ENCODE results near the gene RPS5.

RPS5 gene

DNA sequence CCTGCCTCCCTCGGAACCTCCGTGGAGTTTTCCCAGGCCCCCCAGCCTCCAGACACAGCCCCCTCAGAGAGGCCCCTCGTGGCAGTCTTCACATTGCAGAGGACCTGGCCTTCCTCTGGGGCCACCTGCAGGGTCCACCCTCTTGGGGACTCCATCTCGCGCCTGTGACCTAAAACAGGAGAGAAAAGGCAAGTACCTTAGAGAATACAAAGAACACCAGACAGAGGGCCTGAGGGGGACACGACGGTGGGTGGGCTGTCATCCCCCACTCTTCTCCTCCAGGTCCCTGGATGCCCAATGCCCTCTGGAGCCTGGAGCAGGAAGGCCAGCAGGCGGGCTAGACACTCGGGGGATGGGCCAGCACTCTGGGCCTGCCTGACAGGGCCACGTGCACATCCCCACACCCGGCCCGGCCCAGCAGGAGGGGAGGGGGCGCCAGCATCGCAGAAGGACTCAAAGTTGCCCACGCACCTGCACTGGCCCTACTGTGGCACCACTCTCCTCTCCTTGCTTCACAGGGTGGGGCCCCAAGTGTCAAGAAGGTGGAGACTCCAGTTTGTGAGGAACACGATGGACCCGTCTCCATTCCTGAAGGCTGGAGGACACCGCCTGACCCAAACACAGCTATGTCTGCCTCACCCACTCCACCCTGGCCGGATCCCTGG, 29.5 kb upstream of the RPS5 start:
- H3K9me3 ChIP-seq (ENCODE audit: control insufficient read depth in 1 of 2, low read length in 2 of 2), result no peaks in the 10 kb centered on the region
- H3K4me1 ChIP-seq (ENCODE audit: control insufficient read depth in 1 of 2, insufficient read depth in 2 of 2, low read length in 2 of 2), result peaks cover 4 to 17% of the 10 kb centered on the region in 2 donors
- H3K36me3 ChIP-seq (ENCODE audit: control insufficient read depth in 1 of 2, insufficient read depth in 2 of 2, low read length in 2 of 2), result no peaks in the 10 kb centered on the region
- no peak overlapping the region for H3K4me3 ChIP-seq (ENCODE audit: low read depth in 1 of 2, low read length in 2 of 2)
- H3K27ac ChIP-seq (ENCODE audit: low read depth, low read length), result no peak overlapping the region
- no peak overlapping the region for H3K9ac ChIP-seq (ENCODE audit: low read depth in 1 of 2, low read length in 2 of 2)
- no peaks in the 10 kb centered on the region for H3K27me3 ChIP-seq (ENCODE audit: control insufficient read depth in 1 of 2, insufficient read depth in 2 of 2, low read length in 2 of 2)

DNA sequence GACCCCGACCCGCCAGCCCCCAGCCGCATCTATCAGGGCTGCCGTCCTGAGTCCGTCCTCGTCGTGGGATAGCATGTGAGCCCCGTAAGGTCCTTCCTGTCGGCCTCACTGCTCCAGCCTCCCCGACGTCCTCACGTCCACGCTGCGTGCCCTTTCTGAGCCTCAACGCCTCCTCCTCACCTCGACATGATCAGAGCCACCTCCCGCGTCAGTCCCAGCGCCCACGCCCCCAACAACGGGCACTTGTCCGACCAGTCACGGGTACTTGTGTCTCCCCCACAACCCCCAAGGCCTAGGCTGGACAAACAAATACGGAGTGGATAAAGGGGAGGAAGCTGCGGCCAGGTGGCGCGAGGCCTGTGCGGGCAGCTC, 25.2 kb upstream of the RPS5 start:
- Histone ChIP-seq H3K27me3 (ENCODE audit: control insufficient read depth in 1 of 2, insufficient read depth in 2 of 2, low read length in 2 of 2) (no peaks in the 10 kb centered on the region), H3K36me3 (ENCODE audit: control insufficient read depth in 1 of 2, insufficient read depth in 2 of 2, low read length in 2 of 2) (no peaks in the 10 kb centered on the region), H3K9me3 (ENCODE audit: control insufficient read depth in 1 of 2, low read length in 2 of 2) (no peaks in the 10 kb centered on the region), H3K9ac (ENCODE audit: low read depth in 1 of 2, low read length in 2 of 2) (peak overlapping the region; percentile 75 to 78), H3K4me3 (ENCODE audit: low read depth in 1 of 2, low read length in 2 of 2) (peak overlapping the region; percentile 94), H3K27ac (ENCODE audit: low read depth, low read length) (peak overlapping the region; percentile 92), H3K4me1 (ENCODE audit: control insufficient read depth in 1 of 2, insufficient read depth in 2 of 2, low read length in 2 of 2) (peaks cover 4 to 10% of the 10 kb centered on the region in 2 donors)

DNA sequence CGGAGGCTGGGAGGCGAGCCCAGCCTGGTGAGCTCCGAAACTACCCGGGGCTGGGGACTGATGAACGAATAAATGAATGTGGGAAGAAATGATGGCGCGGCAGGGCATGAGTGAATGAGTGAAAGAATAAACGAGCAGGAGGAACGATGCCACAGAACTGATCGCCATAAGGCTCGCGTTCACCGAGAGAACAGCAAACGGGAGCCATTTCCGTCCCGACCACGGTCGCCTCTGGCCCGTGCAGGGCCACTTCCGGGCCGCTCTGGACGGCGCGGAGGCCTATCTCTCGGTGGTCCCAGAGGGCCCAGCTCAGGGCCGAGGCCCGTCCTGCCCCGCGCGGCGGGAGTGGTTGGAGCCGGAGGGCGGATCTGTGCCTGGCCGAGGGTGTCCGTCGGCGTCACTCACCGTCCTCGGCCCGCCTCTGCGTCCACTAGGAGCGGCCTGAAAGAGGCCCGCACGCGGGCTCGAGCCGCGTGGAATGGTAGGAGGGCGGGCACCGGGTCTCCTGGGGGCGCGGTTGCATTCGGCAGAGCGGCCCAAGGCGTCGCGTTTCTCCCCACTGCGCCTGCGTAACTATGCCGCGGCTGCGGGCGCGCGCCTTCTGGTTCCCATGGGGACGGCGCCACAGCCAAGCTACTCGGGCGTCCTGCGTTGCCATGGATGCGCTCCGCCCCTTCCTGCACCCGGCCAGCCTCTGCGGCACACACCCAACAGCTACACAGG, 24.6 kb upstream of the RPS5 start, which contains the start of gene ZNF497:
ZNF497 (minus strand) TSS at position 480 of the 723 bp plus-strand sequence. CDS start 5,116 bp downstream, outside the sequence.
- H3K27ac ChIP-seq (ENCODE audit: low read depth, low read length), result peak within 1 kb of the TSS; percentile 92
- peaks cover 4 to 7% of the 10 kb centered on the region in 2 donors for H3K4me1 ChIP-seq (ENCODE audit: control insufficient read depth in 1 of 2, insufficient read depth in 2 of 2, low read length in 2 of 2)

DNA sequence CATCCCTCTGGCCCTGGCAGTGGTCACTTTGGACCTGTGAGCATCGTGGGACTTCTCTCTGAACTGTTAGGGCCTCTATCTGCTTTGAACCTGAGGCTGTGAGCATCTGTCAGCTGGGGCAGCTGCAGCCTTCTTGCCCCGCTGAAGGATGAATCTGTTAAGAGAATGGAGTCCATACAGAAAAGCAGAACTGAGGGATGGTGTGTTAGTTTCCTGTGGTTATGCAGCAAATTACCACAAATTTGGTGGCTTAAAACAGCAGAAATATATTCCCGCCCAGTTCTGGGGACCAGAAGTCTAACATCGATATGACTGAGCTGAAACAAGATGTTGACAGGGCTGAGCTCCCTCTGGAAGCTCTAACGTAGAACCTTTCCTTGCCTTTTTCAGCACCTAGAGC, 22.9 kb upstream of the RPS5 start:
- no peak overlapping the region for H3K27ac ChIP-seq (ENCODE audit: low read depth, low read length)
- H3K27me3 ChIP-seq (ENCODE audit: control insufficient read depth in 1 of 2, insufficient read depth in 2 of 2, low read length in 2 of 2), result no peaks in the 10 kb centered on the region
- H3K9ac ChIP-seq (ENCODE audit: low read depth in 1 of 2, low read length in 2 of 2), result no peak overlapping the region

More for the DNA sequence above, 24.6 kb upstream of the RPS5 start, which contains the start of gene ZNF497:
- peak within 1 kb of the TSS; percentile 75 to 78 for H3K9ac ChIP-seq (ENCODE audit: low read depth in 1 of 2, low read length in 2 of 2)
- peak within 1 kb of the TSS; percentile 94 for H3K4me3 ChIP-seq (ENCODE audit: low read depth in 1 of 2, low read length in 2 of 2)
- H3K36me3 ChIP-seq (ENCODE audit: control insufficient read depth in 1 of 2, insufficient read depth in 2 of 2, low read length in 2 of 2), result no peaks in the 10 kb centered on the region
- H3K9me3 ChIP-seq (ENCODE audit: control insufficient read depth in 1 of 2, low read length in 2 of 2), result no peaks in the 10 kb centered on the region
- no peaks in the 10 kb centered on the region for H3K27me3 ChIP-seq (ENCODE audit: control insufficient read depth in 1 of 2, insufficient read depth in 2 of 2, low read length in 2 of 2)

GRCh38 chr19:58366585-58367430, 20.3 kb upstream of the RPS5 start:
- no peak overlapping the region for H3K9ac ChIP-seq (ENCODE audit: low read depth in 1 of 2, low read length in 2 of 2)
- no peaks in the 10 kb centered on the region for H3K9me3 ChIP-seq (ENCODE audit: control insufficient read depth in 1 of 2, low read length in 2 of 2)
- no peaks in the 10 kb centered on the region for H3K27me3 ChIP-seq (ENCODE audit: control insufficient read depth in 1 of 2, insufficient read depth in 2 of 2, low read length in 2 of 2)
- no peak overlapping the region for H3K4me3 ChIP-seq (ENCODE audit: low read depth in 1 of 2, low read length in 2 of 2)
- peaks cover under 1 to 3% of the 10 kb centered on the region in 2 donors for H3K4me1 ChIP-seq (ENCODE audit: control insufficient read depth in 1 of 2, insufficient read depth in 2 of 2, low read length in 2 of 2)
- H3K27ac ChIP-seq (ENCODE audit: low read depth, low read length), result no peak overlapping the region
- no peaks in the 10 kb centered on the region for H3K36me3 ChIP-seq (ENCODE audit: control insufficient read depth in 1 of 2, insufficient read depth in 2 of 2, low read length in 2 of 2)

More for the DNA sequence above, 22.9 kb upstream of the RPS5 start:
- Histone ChIP-seq H3K4me1 (ENCODE audit: control insufficient read depth in 1 of 2, insufficient read depth in 2 of 2, low read length in 2 of 2) (peaks cover 4 to 7% of the 10 kb centered on the region in 2 donors), H3K9me3 (ENCODE audit: control insufficient read depth in 1 of 2, low read length in 2 of 2) (no peaks in the 10 kb centered on the region), H3K4me3 (ENCODE audit: low read depth in 1 of 2, low read length in 2 of 2) (no peak overlapping the region), H3K36me3 (ENCODE audit: control insufficient read depth in 1 of 2, insufficient read depth in 2 of 2, low read length in 2 of 2) (no peaks in the 10 kb centered on the region)

DNA sequence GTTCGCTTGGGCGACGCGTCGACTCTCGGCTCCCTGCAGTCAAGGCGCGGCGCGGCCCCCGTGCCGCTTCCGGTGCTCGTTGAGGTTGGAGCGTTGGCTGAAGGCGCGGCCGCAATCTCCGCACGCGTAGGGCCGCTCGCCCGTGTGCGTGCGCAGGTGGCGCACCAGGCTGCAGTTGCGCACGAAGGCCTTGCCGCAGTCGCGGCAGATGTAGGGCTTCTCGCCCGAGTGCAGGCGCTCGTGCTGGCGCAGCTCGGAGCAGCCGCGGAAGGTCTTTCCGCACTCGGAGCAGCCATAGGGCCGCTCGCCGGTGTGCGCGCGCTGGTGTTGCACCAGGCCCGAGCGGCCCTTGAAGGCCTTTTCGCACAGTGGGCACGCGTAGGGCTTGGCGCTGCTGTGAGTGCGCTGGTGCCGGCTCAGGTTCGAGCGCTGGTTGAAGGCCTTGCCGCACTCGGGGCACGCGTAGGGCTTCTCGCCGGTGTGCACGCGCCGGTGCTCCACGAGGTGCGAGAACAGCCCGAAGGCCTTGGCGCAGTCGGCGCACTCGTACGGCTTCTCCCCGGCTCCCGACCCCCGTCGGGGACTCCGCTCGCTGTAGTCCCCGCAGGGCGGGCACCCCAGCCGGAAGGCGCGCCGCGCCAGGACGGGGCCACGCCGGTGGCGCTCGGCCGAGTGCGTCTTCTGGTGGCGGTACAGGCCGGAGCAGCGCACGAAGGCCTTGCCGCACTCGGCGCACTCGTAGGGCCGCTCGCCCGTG, 19.2 kb upstream of the RPS5 start:
- Histone ChIP-seq H3K27me3 (ENCODE audit: control insufficient read depth in 1 of 2, insufficient read depth in 2 of 2, low read length in 2 of 2) (no peaks in the 10 kb centered on the region), H3K4me3 (ENCODE audit: low read depth in 1 of 2, low read length in 2 of 2) (no peak overlapping the region), H3K4me1 (ENCODE audit: control insufficient read depth in 1 of 2, insufficient read depth in 2 of 2, low read length in 2 of 2) (no peaks in the 10 kb centered on the region), H3K9ac (ENCODE audit: low read depth in 1 of 2, low read length in 2 of 2) (no peak overlapping the region), H3K36me3 (ENCODE audit: control insufficient read depth in 1 of 2, insufficient read depth in 2 of 2, low read length in 2 of 2) (no peaks in the 10 kb centered on the region), H3K27ac (ENCODE audit: low read depth, low read length) (no peak overlapping the region), H3K9me3 (ENCODE audit: control insufficient read depth in 1 of 2, low read length in 2 of 2) (no peaks in the 10 kb centered on the region)

DNA sequence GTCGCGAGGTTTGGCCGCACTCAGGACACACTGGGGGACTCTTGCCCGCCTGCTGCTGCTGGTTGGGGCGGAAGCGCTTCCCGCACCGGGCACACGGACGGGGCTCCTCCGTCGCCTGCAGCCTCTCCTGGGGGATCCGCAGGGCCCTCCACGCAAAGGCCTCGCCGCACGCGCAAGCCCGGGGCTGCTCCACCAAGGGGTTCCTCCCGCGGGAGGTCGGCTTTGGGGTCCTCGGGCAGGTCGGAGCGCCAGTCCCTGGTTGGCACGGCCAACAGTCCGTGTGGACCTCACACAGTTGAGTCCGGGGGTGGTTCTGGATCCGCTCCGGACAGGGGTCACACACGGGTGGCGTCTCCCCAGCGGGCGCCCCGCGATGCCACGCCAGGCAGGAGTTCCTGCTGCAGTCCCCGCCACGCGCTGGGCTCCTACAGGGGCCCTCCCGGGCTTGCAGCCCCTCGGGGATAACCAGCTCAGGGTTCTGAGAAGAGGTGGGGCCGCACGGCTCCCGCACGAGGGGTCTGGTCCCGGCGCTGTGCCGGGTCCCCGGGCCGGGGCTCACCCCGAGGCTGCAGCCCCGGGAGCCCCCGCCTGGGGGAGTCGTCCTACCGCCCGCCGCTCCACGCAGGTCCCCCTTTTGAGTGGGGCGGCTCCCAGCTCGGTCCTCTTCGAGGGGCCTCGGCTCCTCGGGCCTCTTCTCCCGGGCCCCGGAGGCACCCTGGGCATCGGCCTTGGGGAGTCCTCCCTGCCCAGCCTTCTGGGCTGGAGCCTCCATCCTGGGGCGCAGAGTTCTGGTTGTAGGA, 18.3 kb upstream of the RPS5 start:
- Histone ChIP-seq H3K27me3 (ENCODE audit: control insufficient read depth in 1 of 2, insufficient read depth in 2 of 2, low read length in 2 of 2) (no peaks in the 10 kb centered on the region), H3K27ac (ENCODE audit: low read depth, low read length) (no peak overlapping the region), H3K36me3 (ENCODE audit: control insufficient read depth in 1 of 2, insufficient read depth in 2 of 2, low read length in 2 of 2) (no peaks in the 10 kb centered on the region), H3K9me3 (ENCODE audit: control insufficient read depth in 1 of 2, low read length in 2 of 2) (no peaks in the 10 kb centered on the region), H3K4me1 (ENCODE audit: control insufficient read depth in 1 of 2, insufficient read depth in 2 of 2, low read length in 2 of 2) (no peaks in the 10 kb centered on the region), H3K9ac (ENCODE audit: low read depth in 1 of 2, low read length in 2 of 2) (no peak overlapping the region), H3K4me3 (ENCODE audit: low read depth in 1 of 2, low read length in 2 of 2) (no peak overlapping the region)

- no peaks in the 10 kb centered on the region for H3K4me1 ChIP-seq (ENCODE audit: control insufficient read depth in 1 of 2, insufficient read depth in 2 of 2, low read length in 2 of 2)
- no peaks in the 10 kb centered on the region for H3K27me3 ChIP-seq (ENCODE audit: control insufficient read depth in 1 of 2, insufficient read depth in 2 of 2, low read length in 2 of 2)
- no peak overlapping the region for H3K27ac ChIP-seq (ENCODE audit: low read depth, low read length)
- H3K4me3 ChIP-seq (ENCODE audit: low read depth in 1 of 2, low read length in 2 of 2), result no peak overlapping the region
- no peaks in the 10 kb centered on the region for H3K36me3 ChIP-seq (ENCODE audit: control insufficient read depth in 1 of 2, insufficient read depth in 2 of 2, low read length in 2 of 2)
- H3K9me3 ChIP-seq (ENCODE audit: control insufficient read depth in 1 of 2, low read length in 2 of 2), result no peaks in the 10 kb centered on the region
- H3K9ac ChIP-seq (ENCODE audit: low read depth in 1 of 2, low read length in 2 of 2), result no peak overlapping the region
Observed at GRCh38 chr19:58372311-58373133, 14.5 kb upstream of the RPS5 start.

All from duodenal mucosa (tissue), 2 donors.